GM19438 (cell line): ENCODE measurements around the gene MRGPRF.
"Not testable (repeated sequence)": the region's sequence is repeated elsewhere in the genome, so short reads cannot be mapped to it uniquely, and the experiment has no call there.

Experiments
- ATAC-seq: cut with Tn5 transposase; IDR thresholded peaks from one replicate; pipeline ENCODE4 v1.9.1; 2021; ENCODE audit warnings: low read depth; ENCODE audit not compliant: unreplicated experiment

The MRGPRF gene

DNA sequence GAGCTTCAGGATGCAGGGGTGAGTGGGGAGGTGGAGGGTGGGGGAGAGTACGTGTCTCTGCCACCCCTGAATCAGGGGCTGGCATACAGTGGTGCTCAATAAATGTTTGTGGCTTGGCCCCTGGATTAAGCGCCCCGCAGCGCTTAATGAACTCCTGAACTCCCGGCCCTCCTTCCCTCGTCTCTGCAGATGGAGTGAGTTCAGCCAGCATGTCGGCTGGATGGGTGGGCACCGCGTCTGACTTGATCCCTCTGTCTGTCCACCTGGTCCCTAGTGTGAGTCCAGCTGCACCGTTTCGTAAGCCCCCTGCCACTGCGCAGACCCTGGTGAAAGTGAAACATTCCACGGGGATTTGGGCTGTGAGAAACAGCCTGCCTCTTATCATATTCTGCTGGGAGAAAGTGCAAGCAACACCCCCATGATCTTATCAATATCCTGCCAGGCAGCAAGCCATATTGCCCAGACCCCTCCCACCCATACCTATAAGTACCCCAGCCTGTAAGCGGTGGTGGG lies 20.2 kb downstream of the MRGPRF start:
- no peak for ATAC-seq

DNA sequence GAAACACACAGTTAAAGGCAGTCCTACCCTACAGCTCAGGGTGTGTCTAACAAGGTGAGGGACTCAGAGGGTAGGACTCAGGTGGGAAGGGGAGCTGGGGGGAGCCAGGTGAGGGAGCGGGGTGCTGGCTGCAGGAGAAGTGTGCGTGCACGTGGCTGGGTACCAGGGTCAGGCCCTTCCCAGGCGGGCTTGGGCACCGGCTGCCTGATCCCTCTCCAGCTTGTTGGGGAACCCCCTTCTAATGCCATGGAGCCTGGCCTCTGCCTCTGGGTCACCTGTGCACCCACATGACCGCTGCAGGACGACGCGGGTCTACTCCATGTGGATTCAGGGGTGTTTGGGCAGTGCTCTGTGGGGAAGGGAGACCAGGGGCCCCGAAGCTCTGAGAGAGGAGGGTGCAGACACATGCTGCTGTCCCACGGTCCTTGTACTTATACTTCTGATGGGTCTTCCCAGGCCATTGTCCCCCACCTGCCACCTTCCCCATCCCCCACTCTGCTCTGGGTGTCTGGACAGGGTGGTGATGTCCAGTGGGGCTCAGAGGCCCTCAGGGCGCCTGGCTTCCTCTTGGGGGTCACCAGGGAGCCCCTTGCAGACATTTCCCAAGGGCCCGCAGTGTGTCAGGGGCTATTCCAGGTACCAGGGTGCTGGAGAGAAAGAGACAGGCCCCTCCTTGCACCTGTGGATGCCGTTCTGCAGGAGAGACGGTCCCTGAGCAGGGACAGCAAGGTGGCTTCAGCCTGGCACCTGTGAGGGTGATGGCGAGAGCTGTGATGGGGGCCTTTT lies 21.9 kb downstream of the MRGPRF start:
- ATAC-seq, result no peak

DNA sequence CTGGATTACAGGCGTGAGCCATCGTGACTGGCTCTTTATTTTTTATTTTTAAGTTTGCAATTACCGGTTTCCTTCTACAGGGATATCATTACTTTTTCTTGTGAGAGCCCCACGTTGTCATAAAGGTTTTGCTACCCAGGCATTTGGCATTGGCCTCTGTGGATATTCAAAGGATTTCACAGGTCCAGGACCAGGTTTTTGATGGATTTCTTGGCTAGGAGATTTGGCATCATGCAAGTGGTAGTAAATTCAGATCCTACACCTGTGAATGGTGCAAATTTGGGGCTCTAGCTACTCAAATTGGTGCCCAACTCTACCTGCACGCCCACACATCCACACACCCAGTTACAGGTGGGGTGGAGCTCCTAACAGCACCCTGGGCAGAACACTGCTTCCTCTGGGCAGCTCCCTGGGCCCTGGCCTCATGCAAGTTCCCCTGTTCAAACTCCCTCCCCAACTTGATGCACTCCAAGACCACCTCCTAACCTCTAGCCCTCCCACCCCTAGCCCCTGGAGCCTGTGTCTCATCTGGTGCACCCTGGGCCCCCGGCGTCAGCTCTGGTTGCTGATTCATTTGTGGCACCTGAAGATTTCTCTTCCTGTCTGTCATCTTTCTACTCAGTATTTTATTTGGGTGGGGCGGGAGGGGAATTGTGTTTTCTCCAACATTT lies 23.0 kb downstream of the MRGPRF start:
- ATAC-seq, result no peak

DNA sequence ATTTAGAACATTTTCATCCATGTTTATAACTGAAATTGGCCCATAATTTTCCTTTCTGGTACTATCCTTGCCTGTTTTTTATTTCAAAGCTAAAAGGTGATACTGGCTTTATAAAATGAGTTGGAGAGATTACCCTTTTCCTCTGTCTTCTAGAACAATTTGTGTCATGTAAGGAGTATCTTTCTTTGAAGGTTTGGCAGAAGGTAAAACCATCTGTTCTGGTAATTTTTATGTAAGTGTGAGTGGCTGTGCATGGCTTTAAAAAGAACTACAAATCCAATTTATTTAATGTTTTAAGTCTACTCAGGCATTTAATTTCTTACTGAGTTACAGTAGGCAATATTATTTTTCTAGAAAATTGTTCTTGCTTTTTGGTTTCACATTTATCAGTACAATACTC lies 24.6 kb downstream of the MRGPRF start:
- no peak for ATAC-seq

DNA sequence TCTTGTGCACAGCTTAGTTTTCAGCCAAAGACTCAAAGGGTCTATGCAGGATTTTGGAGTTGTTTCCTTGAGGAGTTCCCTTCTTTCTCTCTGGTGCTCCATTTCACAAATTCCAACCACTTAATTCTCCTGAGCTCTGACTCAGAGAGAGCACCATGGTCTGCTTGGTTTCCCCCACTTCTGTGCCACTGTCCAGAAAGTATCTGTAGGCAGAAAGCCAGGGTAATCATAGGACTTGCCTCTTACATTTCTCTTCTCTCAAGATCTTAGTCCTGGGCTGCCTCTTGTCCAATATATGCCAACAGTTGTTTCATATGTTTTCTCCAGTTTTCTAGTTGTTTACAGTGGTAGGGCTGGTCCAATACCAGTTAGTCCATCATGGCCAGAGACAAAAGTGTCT lies 25.8 kb downstream of the MRGPRF start:
- ATAC-seq, result no peak

DNA sequence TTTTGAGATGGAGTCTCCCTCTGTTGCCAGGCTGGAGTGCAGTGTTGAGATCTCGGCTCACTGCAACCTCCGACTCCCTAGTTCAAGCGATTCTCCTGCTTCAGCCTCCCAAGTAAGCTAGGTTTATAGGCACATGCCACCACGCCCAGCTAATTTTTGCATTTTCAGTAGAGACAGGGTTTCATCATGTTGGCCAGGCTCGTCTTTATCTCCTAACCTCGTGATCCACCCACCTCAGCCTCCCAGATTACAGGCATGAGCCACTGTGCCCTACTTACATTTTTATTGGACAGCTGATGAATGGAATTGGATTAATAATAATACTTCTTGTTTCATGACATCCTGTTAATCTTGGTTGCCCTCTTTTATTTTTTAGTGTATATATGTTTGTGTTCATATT lies 29.2 kb downstream of the MRGPRF start:
- ATAC-seq, result no peak

DNA sequence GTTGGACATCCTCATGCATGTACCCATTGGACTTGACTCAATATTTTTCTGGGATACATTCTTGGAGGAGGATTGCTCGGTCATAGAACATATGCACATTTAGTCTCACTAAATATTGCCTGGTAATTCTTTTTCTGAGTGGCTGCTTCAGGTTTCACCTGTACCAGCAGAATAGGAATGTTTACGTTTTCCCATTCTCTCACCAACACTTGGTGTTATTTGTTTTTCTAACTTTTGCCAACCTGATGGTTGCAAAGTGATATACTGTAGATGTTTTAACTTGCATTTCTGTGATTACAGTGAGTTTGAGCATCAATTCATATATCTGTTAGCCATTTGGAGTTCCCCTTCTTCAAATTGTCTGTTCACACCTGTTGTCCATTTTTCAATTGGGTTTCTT lies 30.9 kb downstream of the MRGPRF start:
- ATAC-seq, result no peak

DNA sequence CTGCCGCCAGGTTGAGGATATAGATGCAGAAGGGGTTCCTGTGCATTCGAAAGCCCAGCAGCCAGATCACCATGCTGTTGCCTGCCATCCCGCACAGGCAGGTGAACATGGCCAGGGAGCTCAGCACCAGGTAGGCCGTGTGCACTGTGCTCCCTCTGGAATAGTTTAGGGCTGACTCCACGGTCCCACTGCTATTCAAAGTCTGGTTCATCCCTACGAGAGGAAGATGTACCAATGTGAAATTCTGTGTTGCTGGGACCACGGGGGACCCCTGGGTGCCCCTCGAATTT lies 32.3 kb downstream of the MRGPRF start, which contains the start of gene MRGPRD:
Gene MRGPRD (minus strand): TSS at position 211 of the 290 bp plus-strand sequence. CDS start 0 bp downstream, at position 211.
- ATAC-seq, result no peak

DNA sequence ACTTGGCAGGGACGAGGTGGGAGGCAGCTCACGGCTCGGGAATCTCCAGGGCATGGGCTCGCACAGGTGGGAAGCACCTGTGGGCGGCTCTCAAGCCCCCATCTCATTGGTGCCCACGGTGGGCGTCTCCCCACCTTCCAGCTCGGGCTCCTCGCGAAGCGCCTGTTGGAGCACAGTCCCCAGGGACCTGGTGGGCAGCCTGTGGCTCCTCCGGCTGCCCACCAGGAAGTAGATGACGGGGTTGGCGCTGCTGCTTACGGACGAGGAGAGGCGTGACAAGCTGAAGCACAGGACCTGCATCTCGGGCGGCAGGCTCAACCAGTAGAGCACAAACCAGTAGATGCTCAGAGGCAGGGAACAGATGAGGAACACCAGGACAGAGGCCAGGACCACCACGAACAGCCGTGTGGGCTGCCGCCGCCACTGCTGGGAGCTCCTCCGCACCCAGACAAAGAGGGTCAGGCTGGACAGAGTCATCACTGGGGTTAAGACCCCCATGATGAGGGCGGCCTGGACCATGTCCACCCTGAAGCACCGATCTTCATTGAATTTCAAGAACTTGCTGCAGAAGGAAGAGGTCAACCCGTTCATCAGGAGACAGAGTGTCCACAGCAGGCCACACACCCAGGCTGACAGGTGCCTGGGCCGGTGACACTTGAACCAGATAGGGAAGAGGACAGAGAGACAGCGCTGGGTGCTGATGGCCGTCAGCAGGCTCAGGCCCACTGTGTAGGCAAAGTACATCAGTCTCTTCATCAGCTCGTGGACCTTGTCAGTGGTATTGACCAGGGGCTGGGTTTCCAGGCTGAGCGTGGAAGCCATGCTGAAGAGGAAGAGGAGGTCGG lies 32.9 kb downstream of the MRGPRF start:
- ATAC-seq, result no peak

DNA sequence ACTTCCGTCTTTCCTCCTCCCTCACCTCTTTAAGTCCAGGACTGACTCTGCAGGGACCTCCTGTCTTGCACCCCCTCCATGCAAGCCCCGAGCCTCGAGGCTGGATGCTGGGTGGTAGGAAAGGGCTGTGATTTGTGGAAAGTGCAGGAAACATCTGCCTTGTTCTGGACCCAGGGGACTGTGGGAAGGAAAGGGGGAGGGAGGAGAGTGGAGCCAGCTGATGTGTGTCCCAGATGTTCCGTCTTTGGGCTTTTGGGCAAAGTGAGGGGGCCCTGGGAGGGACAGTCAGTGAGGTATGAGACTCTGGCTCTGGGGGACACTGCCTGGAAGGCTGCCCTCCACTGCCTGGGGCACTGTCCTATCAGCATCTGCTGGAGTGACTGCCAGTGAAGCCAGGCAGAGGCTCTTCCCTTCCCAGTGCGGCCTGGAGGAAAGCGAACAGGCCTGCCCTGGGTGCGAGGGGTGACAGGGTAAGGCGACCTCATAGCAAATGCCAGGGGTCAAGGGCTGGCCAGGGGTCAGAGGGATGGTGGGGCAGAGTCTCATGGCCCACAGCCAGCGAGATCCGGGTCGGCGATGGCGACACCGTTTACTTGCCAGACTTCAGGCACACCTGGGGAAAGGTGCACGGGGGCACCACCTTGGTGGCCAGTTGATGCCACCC lies 34.0 kb downstream of the MRGPRF start:
- no peak for ATAC-seq

DNA sequence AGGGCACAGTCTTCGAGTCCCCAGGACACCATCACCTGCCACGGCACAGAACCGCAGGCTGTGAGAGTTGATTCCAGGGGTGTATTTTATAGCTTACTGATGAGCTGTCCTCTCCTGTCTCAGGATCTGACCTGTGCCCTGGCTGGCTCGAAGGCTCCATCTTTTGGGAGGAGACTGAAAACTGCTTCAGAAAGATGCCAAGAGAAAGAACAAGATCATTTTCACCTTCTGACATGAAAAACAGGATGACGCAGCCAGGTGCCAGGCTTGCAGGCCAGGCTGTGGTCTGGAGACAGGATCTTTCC lies 34.5 kb downstream of the MRGPRF start:
- no peak for ATAC-seq

DNA sequence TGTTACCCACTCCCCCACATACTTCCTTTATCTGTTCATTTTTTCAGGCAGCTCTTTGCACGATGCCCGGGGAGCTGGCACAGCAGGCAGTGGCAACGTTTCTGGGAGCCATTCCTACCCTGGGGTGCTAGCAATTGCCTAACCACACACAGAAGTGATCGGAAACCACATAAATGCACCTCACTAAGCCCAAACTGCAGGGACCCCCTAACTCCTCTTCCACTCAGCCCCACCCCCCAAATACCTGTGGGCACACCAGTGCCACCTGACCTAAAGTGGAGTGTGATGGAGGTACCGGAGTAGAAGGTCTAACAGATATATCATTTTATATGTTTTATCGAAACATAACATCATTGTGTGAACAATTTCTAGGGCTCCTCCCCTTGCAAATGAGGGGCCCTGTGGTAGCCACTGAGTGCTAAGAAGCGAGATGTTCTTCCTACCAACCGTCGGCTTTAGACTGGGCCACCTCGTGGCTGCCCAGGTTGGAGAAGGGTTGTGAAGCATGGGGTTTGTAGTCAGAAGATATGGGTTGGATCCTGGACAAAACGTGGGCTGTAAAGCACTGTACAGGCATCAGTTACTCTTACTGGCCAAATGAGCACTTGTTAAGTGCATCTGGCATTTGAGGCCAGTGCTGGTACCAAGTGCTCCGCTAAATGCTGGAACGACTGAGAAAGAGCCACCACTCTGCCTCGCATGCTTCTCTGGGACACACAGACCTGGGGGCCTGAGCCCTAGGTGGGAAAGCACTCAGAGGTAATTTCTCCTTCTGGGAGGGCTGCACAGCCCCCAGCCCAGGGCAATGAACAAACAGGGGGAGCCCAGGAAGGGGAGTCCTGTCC lies 35.0 kb downstream of the MRGPRF start:
- ATAC-seq, result no peak

DNA sequence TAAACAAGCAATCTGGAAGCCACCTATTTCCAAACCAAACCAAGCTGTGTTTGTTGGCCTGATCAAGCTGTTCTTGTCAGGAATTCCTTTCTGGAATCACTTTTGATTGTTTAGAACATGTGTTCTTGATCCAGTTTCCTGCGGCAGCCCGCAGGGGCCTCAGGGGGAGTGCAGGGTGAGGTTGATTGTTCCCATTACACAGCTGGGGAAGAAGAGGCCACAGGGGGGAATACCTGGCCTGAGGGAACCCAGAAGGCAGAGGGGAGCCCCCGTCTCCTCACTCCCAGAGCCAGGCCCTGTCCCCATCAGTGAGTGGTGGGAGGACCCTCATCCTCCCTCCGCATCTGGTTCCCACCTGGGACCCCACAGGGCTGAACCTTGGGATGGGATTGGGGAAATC lies 36.5 kb downstream of the MRGPRF start:
- ATAC-seq, result no peak

DNA sequence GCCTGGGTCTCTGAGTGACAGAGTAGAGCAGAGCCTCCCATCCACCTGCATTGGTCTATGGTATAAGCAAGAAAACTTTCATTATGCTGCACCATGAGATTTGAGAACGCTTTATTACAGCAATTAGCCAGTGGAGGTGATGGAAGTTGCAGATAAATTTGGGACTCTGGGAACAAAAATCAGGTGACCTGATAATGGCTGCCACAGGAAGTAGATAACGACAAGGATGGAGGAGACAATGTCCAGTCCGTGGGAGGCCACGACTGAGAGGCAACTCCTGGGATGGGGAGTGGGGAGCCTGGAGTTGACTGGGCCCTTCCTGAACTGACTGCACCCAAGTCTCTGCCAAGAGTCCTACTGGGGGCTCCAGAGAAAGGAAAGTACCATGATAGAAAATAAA lies 37.0 kb downstream of the MRGPRF start:
- ATAC-seq, result no peak

DNA sequence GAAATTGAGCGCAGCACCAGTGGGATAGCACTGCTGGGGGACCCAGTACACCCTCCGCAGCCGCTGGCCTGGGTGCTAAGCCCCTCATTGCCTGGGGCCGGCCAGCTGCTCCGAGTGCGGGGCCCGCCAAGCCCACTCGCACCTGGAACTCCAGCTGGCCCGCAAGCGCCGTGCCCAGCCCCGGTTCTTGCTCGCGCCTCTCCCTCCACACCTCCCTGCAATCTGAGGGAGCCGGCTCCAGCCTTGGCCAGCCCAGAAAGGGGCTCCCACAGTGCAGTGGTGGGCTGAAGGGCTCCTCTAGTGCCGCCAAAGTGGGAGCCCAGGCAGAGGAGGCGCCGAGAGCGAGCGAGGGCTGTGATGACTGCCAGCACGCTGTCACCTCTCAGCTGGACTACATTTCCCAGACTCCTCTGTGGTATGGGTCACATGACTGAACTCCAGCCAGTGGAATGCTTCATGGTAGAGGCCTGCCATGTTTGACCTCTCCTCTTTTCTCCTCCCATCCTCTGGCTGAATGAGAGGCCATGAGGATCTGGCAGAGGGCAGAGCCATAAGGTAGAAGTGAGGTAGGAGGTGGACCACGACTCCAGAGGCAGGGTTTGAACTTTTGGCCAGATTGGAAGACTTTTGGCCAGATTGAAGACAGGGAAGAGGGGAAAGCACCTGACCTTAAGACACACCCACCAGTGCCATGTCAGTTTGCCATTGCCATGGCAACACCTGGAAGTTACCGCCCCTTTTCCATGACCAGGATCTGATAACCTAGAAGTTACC lies 38.4 kb downstream of the MRGPRF start:
- no peak for ATAC-seq

DNA sequence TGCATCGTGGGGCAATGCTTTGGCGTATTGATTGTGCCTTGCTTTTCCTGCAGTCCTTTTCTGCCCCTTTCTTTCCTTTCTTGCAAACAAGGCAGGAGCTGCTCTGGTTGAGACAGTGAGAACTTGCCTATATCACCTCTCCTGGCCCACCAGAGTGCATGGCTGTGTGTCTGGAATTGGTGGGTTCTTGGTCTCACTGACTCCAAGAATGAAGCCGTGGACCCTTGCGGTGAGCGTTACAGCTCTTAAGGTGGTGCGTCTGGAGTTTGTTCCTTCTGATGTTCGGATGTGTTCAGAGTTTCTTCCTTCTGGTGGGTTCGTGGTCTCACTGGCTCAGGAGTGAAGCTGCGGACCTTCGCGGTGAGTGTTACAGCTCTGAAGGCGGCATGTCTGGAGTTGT lies 39.3 kb downstream of the MRGPRF start:
- ATAC-seq, result not testable (repeated sequence)

DNA sequence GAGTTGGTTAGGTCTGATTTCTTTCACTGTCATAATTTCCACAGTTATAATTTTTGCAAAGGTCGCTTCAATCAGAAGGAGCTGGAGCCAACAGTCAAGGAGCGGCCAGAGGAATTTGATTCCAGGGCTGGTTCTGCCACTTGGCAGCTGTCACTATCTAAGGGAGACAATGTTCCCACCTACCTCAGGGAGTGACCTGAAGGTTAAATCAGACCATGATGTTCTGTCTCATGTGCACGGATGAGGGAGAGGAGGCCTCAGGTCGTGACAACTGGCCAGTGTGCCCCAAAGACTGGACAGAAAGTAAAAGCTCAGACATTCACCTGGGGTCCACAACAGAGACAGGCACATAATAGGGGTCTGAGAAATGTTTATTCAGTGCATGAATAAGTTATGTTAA lies 39.8 kb downstream of the MRGPRF start:
- ATAC-seq, result no peak

DNA sequence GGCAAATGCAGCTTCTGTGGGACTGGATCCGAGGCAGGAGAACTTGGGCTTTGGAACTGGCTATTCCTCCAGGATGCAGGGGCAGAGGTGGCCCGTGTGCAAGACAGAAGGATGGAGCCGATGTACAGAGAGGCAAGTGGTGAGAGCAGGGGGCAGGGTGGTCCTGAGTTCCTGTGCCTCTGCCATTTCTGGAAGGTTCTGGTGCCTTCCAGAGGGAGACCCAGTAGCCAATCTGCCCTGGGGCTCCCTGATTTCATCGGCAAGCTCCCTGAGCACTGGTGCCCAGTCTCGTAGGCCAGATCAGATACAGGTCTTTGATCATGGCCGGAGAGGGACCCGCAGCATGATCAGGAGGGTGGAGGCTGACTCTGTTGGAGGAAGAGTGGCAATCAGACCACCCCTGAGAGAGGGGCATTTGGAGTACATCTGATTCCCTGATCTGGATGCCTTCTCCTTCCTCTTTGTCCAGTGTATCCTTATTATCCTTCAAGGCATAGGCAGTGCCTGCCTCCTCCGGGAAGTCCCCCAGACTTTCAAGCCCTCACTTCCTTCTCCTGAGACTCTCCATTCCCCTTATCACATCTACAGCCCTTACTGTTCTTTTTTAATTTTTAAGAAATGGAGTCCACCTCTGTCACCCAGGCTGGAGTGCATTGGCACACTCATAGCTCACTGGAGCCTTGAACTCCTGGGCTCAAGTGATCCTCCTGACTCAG lies 42.0 kb downstream of the MRGPRF start:
- no peak for ATAC-seq

DNA sequence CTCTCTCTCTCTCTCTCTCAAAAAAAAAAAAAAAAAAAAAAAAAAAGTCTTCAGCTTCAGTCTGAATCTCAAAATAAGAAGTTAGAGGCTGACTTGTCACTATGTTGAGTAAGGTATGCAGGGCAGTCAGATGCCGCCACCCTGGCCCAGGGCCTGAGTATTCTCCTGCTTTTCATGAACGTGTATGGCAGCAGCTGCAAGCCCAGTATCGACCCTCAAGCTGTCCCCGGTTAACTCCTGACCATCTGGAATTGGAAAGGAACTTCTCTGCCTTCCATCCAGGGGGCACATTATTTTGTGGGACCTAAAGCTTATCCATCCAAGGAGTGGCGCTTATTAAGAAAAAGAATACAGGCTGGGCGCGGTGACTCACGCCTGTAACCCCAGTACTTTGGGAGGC lies 43.7 kb downstream of the MRGPRF start:
- ATAC-seq, result no peak
